ENCODE measurements around the gene MSL3B.

The MSL3B gene

GRCh38 chr2:233839447-233839820 is 28.8 kb downstream of the MSL3B start:
- no peaks in the 10 kb centered on the region for H3K4me1 ChIP-seq
- no peaks in the 10 kb centered on the region for H3K9me3 ChIP-seq
- intact Hi-C loops (cut with DNase I; ENCODE audit: low total_unique reads) (no loop called here), in situ Hi-C loops (cut with MboI; ENCODE audit: low pct_ligation_motif_present in 1 of 4, low pct_unique_long_range_greater_than_20kb in 1 of 4, low sequenced_read_pairs in 3 of 4) (loop anchor here in 1 of 4 donors (25.0 kb wide), 1 partner anchor 377 kb away; no protein-coding TSS in a partner anchor)
- TF ChIP-seq POLR2AphosphoS5 (IDR thresholded peaks at IDR 0.05) (no peak), CTCF (IDR thresholded peaks at IDR 0.05) (no peak), POLR2A (IDR thresholded peaks at IDR 0.05) (no peak), EP300 (IDR thresholded peaks at IDR 0.05; ENCODE audit: low read depth) (no peak)
- H3K4me3 ChIP-seq, result no peak overlapping the region
- 90% methylated on average over 10 of the region's 10 CpGs; no CpG with 5 or more reads in 1 of the 2 donors for WGBS, 2 donors (ENCODE audit: low coverage in 1 of 2)
- no peaks in the 10 kb centered on the region for H3K27me3 ChIP-seq
- no peak overlapping the region for H3K27ac ChIP-seq
- H3K36me3 ChIP-seq, result no peaks in the 10 kb centered on the region
- DNase-seq, result no peak

- DNase-seq, result no peak
- H3K36me3 ChIP-seq, result no peaks in the 10 kb centered on the region
- no peak overlapping the region for H3K27ac ChIP-seq
- no peaks in the 10 kb centered on the region for H3K4me1 ChIP-seq
- no peaks in the 10 kb centered on the region for H3K9me3 ChIP-seq
- TF ChIP-seq POLR2AphosphoS5 (IDR thresholded peaks at IDR 0.05) (no peak), EP300 (IDR thresholded peaks at IDR 0.05; ENCODE audit: low read depth) (no peak), CTCF (IDR thresholded peaks at IDR 0.05) (no peak), POLR2A (IDR thresholded peaks at IDR 0.05) (no peak)
- WGBS, 2 donors (ENCODE audit: low coverage in 1 of 2), result 84 to 91% methylated on average over 5 to 12 of the region's 12 CpGs
- H3K4me3 ChIP-seq, result no peak overlapping the region
- H3K27me3 ChIP-seq, result no peaks in the 10 kb centered on the region
- in situ Hi-C loops (cut with MboI; ENCODE audit: low pct_ligation_motif_present in 1 of 4, low pct_unique_long_range_greater_than_20kb in 1 of 4, low sequenced_read_pairs in 3 of 4) (loop anchor here in 1 of 4 donors (25.0 kb wide), 1 partner anchor 377 kb away; no protein-coding TSS in a partner anchor), intact Hi-C loops (cut with DNase I; ENCODE audit: low total_unique reads) (no loop called here)
Observed at GRCh38 chr2:233838726-233839446, 29.3 kb downstream of the MSL3B start.

- in situ Hi-C loops (cut with MboI; ENCODE audit: low pct_ligation_motif_present in 1 of 4, low pct_unique_long_range_greater_than_20kb in 1 of 4, low sequenced_read_pairs in 3 of 4), result loop anchor here in 1 of 4 donors (25.0 kb wide), 1 partner anchor 376 kb away; no protein-coding TSS in a partner anchor
- H3K27me3 ChIP-seq, result no peaks in the 10 kb centered on the region
- H3K4me1 ChIP-seq, result no peaks in the 10 kb centered on the region
- H3K9me3 ChIP-seq, result no peaks in the 10 kb centered on the region
- 40 to 85% methylated on average over 2 to 7 of the region's 7 CpGs for WGBS, 2 donors (ENCODE audit: low coverage in 1 of 2)
- no peak overlapping the region for H3K4me3 ChIP-seq
- no peak overlapping the region for H3K27ac ChIP-seq
- TF ChIP-seq POLR2A (IDR thresholded peaks at IDR 0.05) (no peak), POLR2AphosphoS5 (IDR thresholded peaks at IDR 0.05) (no peak), EP300 (IDR thresholded peaks at IDR 0.05; ENCODE audit: low read depth) (no peak), CTCF (IDR thresholded peaks at IDR 0.05) (no peak)
- DNase-seq, result peak; percentile 4
- intact Hi-C loops (cut with DNase I; ENCODE audit: low total_unique reads), result no loop called here
- H3K36me3 ChIP-seq, result no peaks in the 10 kb centered on the region
Observed at GRCh38 chr2:233838251-233838650, 29.9 kb downstream of the MSL3B start.

GRCh38 chr2:233837694-233838229 is 30.4 kb downstream of the MSL3B start:
- no peaks in the 10 kb centered on the region for H3K9me3 ChIP-seq
- H3K4me1 ChIP-seq, result no peaks in the 10 kb centered on the region
- no peak for DNase-seq
- H3K27ac ChIP-seq, result no peak overlapping the region
- TF ChIP-seq POLR2AphosphoS5 (IDR thresholded peaks at IDR 0.05) (no peak), CTCF (IDR thresholded peaks at IDR 0.05) (no peak), POLR2A (IDR thresholded peaks at IDR 0.05) (no peak), EP300 (IDR thresholded peaks at IDR 0.05; ENCODE audit: low read depth) (no peak)
- no peak overlapping the region for H3K4me3 ChIP-seq
- H3K27me3 ChIP-seq, result no peaks in the 10 kb centered on the region
- in situ Hi-C loops (cut with MboI; ENCODE audit: low pct_ligation_motif_present in 1 of 4, low pct_unique_long_range_greater_than_20kb in 1 of 4, low sequenced_read_pairs in 3 of 4) (loop anchor here in 1 of 4 donors (25.0 kb wide), 1 partner anchor 375 kb away; no protein-coding TSS in a partner anchor), intact Hi-C loops (cut with DNase I; ENCODE audit: low total_unique reads) (no loop called here)
- 92 to 93% methylated on average over 9 of the region's 9 CpGs for WGBS, 2 donors (ENCODE audit: low coverage in 1 of 2)
- H3K36me3 ChIP-seq, result no peaks in the 10 kb centered on the region

All from transverse colon (tissue), 4 donors.